HG02970 (cell line): ENCODE results near the gene RBP3.

Source experiments
- ATAC-seq: cut with Tn5 transposase; IDR thresholded peaks from one replicate; pipeline ENCODE4 v1.9.1; 2021; ENCODE audit warnings: mild to moderate bottlenecking, moderate library complexity, moderate number of reproducible peaks; ENCODE audit not compliant: unreplicated experiment, low FRiP score

The RBP3 gene

DNA sequence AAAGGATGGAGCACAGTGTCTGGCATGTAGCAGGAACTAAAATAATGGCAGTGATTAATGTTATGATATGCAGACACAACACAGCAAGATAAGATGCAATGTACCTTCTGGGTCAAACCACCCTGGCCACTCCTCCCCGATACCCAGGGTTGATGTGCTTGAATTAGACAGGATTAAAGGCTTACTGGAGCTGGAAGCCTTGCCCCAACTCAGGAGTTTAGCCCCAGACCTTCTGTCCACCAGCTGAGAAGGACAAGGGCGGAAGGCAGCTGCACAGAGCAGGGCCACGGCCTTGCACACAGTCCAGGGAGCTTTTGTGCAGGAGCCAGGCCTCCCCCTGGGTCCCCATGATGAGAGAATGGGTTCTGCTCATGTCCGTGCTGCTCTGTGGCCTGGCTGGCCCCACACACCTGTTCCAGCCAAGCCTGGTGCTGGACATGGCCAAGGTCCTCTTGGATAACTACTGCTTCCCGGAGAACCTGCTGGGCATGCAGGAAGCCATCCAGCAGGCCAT, at the start of gene RBP3:
Gene RBP3 (plus strand): TSS at position 226 of the 514 bp plus-strand sequence. CDS start 122 bp downstream, at position 348.
- ATAC-seq = no peak

DNA sequence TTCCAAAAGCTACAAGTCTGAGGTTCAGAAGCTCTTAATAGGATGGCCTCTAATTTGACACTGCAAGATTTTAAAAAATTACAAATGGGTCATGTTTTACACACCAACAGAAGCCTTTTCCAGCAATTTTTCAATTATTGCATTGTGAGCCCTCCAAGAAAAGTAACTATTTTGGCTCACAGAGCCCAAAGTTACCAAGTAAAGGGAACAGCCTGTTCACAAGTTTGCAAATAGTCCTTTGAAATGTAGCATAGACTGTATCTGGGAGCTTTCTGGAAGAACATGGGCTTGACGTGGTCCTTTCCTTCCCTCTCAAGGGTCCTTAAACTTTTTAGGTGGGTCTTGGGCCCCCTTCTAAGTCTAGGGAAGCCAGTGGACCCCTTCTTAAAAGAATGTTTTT, 49.4 kb upstream of the RBP3 start:
- ATAC-seq = no peak

GRCh38 chr10:47299611-47300428, 48.3 kb upstream of the RBP3 start, which contains the start of gene GDF10:
Gene GDF10 (plus strand): TSS chr10:47300197. CDS start chr10:47300652, 455 bp downstream.
- no peak for ATAC-seq

DNA sequence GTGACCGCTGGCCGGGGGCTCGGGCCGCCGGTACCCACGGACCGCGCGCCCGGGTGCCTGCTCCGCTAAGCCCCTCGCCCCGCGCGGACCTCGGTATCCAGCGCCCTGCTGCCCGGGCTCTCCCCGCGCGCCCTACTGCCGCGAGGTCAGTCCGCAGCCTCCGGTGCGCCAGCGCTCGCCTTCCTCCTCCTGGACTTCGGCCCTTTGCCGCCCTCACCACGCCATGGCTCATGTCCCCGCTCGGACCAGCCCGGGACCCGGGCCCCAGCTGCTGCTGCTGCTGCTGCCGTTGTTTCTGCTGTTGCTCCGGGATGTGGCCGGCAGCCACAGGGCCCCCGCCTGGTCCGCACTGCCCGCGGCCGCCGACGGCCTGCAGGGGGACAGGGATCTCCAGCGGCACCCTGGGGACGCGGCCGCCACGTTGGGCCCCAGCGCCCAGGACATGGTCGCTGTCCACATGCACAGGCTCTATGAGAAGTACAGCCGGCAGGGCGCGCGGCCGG, 47.7 kb upstream of the RBP3 start:
- no peak for ATAC-seq

DNA sequence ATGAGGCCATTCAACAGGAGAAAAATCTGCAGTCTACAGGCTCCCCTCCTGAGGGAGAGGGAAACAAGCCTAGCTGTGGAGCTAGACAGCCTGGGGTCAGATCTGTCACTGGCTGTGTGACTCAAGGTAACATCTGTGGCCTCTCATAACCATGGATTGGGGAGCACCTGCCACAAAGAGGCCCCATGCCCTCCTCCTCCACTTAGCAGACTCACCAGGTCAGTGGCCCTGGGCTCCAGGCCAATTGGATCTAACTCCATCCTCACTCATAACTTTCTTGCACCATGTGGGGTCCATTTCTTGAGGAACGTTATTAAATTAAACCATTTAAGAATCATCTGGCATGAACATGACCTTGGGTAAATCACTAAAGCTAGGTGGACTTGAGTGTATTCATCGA, 46.3 kb upstream of the RBP3 start:
- ATAC-seq = no peak

GRCh38 chr10:47303105-47303504, 45.1 kb upstream of the RBP3 start:
- ATAC-seq = no peak

DNA sequence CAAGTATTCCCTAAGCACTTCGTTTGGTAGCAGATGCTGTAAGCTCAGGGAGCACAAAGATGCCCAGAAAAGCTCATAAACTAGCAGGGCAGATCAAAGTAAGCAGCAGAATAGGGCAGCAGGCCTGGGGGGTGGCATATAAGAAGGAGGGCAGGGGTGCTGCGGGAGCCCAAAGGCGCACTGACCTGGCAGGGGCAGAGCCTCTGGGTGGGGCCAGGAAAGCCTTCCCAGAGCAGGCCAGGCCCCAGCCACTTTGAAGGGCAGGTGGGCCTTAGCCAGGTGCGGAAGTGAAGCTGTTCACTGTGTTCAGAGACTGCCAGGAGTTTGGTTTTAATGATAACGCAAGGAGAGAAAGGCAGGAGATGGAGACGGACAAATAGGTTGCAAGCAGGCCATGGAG, 44.3 kb upstream of the RBP3 start:
- ATAC-seq = no peak

DNA sequence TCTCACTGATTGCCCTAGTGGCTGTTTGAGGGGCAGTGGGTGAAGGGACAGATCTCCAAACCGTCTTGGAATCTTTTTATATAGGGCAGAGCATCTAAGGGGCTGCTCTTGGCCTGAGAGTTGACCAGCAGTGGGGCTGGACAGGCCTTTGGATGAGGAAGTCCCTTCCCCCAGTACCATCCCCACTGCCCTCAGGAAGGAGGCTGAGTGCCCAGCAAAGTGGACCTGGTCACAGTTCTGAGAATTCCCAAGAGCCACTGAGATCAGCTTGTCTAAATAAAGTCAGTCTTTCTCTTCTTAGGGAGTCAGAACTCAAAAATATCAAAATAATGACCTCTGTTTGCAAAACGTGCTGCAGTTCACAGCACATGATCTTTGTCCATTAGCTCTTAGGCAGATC, 42.6 kb upstream of the RBP3 start:
- no peak for ATAC-seq

DNA sequence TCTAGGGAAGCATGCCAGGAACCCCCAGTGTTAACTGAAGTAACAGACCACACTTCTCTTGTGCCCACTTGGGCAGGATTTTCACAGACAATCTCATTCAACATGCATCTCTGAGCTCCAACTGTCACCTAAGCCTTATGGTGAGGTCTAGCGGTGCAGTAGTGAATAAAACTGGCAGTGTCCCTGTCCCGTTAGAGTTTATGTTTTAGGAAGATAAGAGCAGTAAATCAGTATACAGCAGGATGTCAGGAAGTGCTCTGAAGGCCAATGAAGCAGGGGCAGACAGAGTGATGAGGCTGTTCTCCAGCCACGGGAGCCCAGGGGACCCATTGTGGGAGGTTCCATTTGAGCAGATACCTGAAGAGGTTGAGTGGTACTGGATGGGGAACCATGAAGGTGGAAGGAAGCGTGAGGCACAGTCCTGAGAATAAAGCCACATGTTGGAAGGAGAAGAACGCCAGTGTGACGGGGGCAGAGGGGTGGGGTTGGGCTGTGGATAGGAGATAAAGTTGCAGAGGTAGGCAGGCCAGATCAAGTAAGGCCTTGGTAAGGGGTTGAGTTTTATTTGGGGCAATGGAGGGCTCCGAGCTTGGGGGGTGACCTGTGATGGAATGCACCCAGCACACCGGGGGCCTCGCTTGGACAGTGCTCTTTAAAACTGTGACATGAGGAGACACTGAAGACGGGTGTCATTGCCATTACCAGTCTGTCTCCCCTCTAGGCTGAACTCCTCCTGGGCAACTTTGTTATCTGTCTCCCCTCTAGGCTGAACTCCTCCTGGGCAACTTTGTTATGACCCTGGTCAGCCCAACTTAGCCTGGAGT, 41.6 kb upstream of the RBP3 start:
- ATAC-seq = no peak

DNA sequence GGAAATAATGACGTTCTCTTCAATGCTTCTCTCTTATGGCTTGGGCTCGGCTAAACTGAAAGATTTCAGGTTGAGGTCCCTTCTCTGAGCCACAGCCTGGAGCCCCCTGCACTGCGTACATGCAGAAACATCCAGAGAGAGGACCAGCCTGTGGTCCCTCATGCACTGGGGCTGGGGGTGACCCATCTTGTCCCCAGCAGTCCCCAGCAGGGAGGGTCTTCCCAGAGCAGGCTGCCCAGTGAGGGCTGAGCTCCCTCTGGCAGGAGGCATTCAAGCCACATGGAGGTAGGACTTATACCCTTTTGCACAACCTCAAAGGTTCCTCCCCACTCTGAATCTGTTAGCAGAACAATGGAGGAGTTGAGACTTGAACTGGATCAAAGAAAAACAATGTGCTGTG, 40.8 kb upstream of the RBP3 start:
- no peak for ATAC-seq

GRCh38 chr10:47308775-47309174, 39.4 kb upstream of the RBP3 start:
- no peak for ATAC-seq

- no peak for ATAC-seq
Observed at GRCh38 chr10:47309408-47310089, 38.6 kb upstream of the RBP3 start.

GRCh38 chr10:47310090-47310505, 38.1 kb upstream of the RBP3 start:
- ATAC-seq = no peak

- ATAC-seq = no peak
Observed at GRCh38 chr10:47311193-47311931, 36.8 kb upstream of the RBP3 start.

DNA sequence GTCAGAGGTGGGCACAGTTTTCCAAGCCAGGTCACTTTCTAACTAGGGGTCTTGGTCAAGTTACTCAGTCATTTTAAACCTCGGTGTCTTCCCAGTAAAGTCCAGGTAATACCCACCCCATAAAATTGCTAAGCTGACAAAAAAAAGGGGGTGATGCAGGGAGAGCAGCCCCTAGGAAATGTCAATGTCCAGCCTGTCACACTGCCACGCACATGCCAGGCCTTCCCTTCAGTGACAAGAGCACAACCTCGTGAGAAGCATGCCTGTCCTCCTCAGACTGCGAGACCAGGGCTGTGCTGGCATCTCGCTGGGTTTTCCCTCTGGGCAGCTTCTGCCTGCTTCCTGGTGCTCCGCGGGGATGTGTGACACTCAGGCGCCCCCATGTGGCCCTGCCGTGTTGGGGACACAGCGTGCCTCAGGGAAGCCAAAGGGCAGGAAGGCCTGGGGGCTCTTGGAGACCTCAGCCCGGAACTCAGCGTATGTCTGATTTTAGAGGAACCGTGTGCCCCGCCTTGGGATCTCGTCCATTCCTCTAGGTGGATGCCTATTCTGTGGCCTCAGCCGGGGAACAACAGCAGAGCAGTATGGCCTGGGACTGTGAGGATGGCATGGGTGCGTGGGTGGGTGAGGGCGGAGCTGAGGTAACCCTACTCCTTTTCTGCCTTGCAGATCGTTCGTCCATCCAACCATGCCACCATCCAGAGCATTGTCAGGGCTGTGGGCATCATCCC, 36.1 kb upstream of the RBP3 start:
- no peak for ATAC-seq

- ATAC-seq = no peak
Observed at GRCh38 chr10:47312663-47312995, 35.5 kb upstream of the RBP3 start.

GRCh38 chr10:47314416-47314970, 33.7 kb upstream of the RBP3 start:
- ATAC-seq = no peak

DNA sequence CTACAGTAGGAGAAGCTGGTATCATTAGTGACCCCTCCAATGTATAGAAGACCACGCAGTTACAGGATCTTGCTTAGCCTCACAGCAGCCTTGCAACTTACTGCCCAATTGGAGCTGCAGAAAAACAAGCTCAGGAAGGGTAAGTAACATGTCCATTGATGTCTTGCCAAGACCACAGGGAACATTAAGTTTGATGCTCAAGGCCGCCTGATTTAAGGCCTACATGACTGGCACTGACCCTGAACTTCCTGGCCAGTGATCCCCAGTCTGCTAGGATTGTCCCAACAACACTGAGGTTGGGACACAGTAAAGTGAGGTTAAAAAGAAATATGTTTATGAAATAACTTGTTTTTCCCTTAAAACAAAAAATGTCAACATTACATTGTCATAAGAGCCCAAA, 32.7 kb upstream of the RBP3 start:
- ATAC-seq = no peak

- ATAC-seq = no peak
Observed at GRCh38 chr10:47316131-47316530, 32.0 kb upstream of the RBP3 start.
